ENCODE measurements around the gene THRB.

THRB gene

GRCh38 chr3:24379936-24380335 is 114.7 kb downstream of the THRB start:
- no peak overlapping the region for H3K27ac ChIP-seq
- TF ChIP-seq CTCF (IDR thresholded peaks at IDR 0.05), result no peak
- no peak overlapping the region for H3K4me3 ChIP-seq
- no peak for DNase-seq (ENCODE audit: low spot score)

- no peak overlapping the region for H3K27ac ChIP-seq
- TF ChIP-seq CTCF (IDR thresholded peaks at IDR 0.05), result no peak
- no peak for DNase-seq (ENCODE audit: low spot score)
- H3K4me3 ChIP-seq, result no peak overlapping the region
Measured at GRCh38 chr3:24378313-24378712, 116.3 kb downstream of the THRB start.

GRCh38 chr3:24377218-24377993 is 117.2 kb downstream of the THRB start:
- Histone ChIP-seq H3K27ac (peak overlapping the region in 1 of 2 donors; percentile 50), H3K4me3 (no peak overlapping the region)
- no peak for TF ChIP-seq CTCF (IDR thresholded peaks at IDR 0.05)
- DNase-seq (ENCODE audit: low spot score), result no peak

GRCh38 chr3:24375947-24376384 is 118.7 kb downstream of the THRB start:
- DNase-seq (ENCODE audit: low spot score), result no peak
- H3K4me3 ChIP-seq, result no peak overlapping the region
- peak overlapping the region; percentile 25 to 50 for H3K27ac ChIP-seq
- no peak for TF ChIP-seq CTCF (IDR thresholded peaks at IDR 0.05)

GRCh38 chr3:24374801-24375200 is 119.8 kb downstream of the THRB start:
- TF ChIP-seq CTCF (IDR thresholded peaks at IDR 0.05), result no peak
- Histone ChIP-seq H3K27ac (no peak overlapping the region), H3K4me3 (no peak overlapping the region)
- no peak for DNase-seq (ENCODE audit: low spot score)

- no peak for DNase-seq (ENCODE audit: low spot score)
- no peak overlapping the region for H3K27ac ChIP-seq
- TF ChIP-seq CTCF (IDR thresholded peaks at IDR 0.05), result no peak
- H3K4me3 ChIP-seq, result no peak overlapping the region
Measured at GRCh38 chr3:24373198-24373959, 121.3 kb downstream of the THRB start.

Measured in coronary artery (tissue), 2 donors.